ENCODE data around the gene RGS19.
"Not testable (repeated sequence)": the region's sequence is repeated elsewhere in the genome, so short reads cannot be mapped to it uniquely, and the experiment has no call there.

RGS19 gene

GRCh38 chr20:64092258-64093012 lies 13.1 kb upstream of the RGS19 start:
- Mint-ChIP-seq H3K4me3 (no peak overlapping the region), H3K27me3 (peaks cover 5% of the 10 kb centered on the region), H3K36me3 (ENCODE audit: low read depth) (peaks cover 13% of the 10 kb centered on the region), H3K9me3 (peaks cover 9% of the 10 kb centered on the region), H3K27ac (no peak overlapping the region), H3K4me1 (ENCODE audit: low read depth) (peaks cover 11% of the 10 kb centered on the region)
- intact Hi-C loops (cut with micrococcal nuclease), result no loop called here

- Mint-ChIP-seq H3K4me3 (no peak overlapping the region), H3K36me3 (ENCODE audit: low read depth) (peaks cover 8% of the 10 kb centered on the region), H3K27me3 (peaks cover 6% of the 10 kb centered on the region), H3K4me1 (ENCODE audit: low read depth) (peaks cover 11% of the 10 kb centered on the region), H3K27ac (no peak overlapping the region), H3K9me3 (peaks cover 4% of the 10 kb centered on the region)
- intact Hi-C loops (cut with micrococcal nuclease), result no loop called here
Measured at GRCh38 chr20:64091770-64092169, 12.5 kb upstream of the RGS19 start.

GRCh38 chr20:64091340-64091739 lies 12.0 kb upstream of the RGS19 start:
- intact Hi-C loops (cut with micrococcal nuclease), result no loop called here
- H3K9me3 Mint-ChIP-seq, result no peaks in the 10 kb centered on the region
- no peak overlapping the region for H3K27ac Mint-ChIP-seq
- H3K4me1 Mint-ChIP-seq (ENCODE audit: low read depth), result peaks cover 11% of the 10 kb centered on the region
- peaks cover 4% of the 10 kb centered on the region for H3K36me3 Mint-ChIP-seq (ENCODE audit: low read depth)
- H3K4me3 Mint-ChIP-seq, result no peak overlapping the region
- peaks cover 8% of the 10 kb centered on the region for H3K27me3 Mint-ChIP-seq

DNA sequence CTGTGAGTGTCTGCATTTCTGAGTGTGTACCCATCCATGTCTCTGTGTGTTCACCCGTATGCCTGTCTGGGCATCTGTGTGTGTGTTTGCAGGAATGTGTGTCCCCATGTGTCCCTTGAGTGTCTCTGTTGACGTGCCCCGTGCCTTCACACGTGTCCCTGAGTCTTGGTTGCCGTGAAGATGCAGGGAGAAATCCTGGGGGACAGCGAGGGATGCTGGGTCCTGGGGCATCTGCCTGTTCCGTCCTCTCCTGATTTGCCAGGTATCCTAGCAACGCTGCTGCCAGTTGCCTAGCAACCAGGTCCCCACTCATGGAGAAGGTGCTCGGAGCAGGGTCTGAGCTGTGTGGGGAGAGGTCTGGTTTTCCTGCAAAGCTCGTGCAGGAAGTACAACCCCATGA lies 10.8 kb upstream of the RGS19 start:
- intact Hi-C loops (cut with micrococcal nuclease), result no loop called here
- Mint-ChIP-seq H3K4me1 (ENCODE audit: low read depth) (peaks cover 11% of the 10 kb centered on the region), H3K36me3 (ENCODE audit: low read depth) (no peaks in the 10 kb centered on the region), H3K4me3 (no peak overlapping the region), H3K9me3 (no peaks in the 10 kb centered on the region), H3K27ac (no peak overlapping the region), H3K27me3 (peaks cover 19% of the 10 kb centered on the region)

DNA sequence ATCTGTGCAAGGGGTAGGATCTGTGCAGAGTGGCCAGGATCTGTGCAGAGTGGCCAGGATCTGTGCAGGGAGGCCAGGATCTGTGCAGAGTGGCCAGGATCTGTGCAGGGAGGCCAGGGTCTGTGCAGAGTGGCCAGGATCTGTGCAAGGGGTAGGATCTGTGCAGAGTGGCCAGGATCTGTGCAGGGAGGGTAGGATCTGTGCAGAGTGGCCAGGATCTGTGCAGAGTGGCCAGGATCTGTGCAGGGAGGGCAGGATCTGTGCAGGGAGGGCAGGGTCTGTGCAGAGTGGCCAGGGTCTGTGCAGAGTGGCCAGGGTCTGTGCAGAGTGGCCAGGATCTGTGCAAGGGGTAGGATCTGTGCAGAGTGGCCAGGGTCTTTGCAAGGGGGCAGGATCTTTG lies 9.3 kb upstream of the RGS19 start:
- intact Hi-C loops (cut with micrococcal nuclease); H3K4me3 Mint-ChIP-seq; H3K27ac Mint-ChIP-seq; H3K36me3 Mint-ChIP-seq (ENCODE audit: low read depth); H3K9me3 Mint-ChIP-seq: not testable (repeated sequence)
- peaks cover 18% of the 10 kb centered on the region for H3K4me1 Mint-ChIP-seq (ENCODE audit: low read depth)
- H3K27me3 Mint-ChIP-seq, result peaks cover 30% of the 10 kb centered on the region

- H3K9me3 Mint-ChIP-seq; H3K4me3 Mint-ChIP-seq; H3K27ac Mint-ChIP-seq; intact Hi-C loops (cut with micrococcal nuclease); H3K36me3 Mint-ChIP-seq (ENCODE audit: low read depth): not testable (repeated sequence)
- Mint-ChIP-seq H3K27me3 (peaks cover 30% of the 10 kb centered on the region), H3K4me1 (ENCODE audit: low read depth) (peaks cover 27% of the 10 kb centered on the region)
Measured at GRCh38 chr20:64087226-64087825, 8.0 kb upstream of the RGS19 start.

DNA sequence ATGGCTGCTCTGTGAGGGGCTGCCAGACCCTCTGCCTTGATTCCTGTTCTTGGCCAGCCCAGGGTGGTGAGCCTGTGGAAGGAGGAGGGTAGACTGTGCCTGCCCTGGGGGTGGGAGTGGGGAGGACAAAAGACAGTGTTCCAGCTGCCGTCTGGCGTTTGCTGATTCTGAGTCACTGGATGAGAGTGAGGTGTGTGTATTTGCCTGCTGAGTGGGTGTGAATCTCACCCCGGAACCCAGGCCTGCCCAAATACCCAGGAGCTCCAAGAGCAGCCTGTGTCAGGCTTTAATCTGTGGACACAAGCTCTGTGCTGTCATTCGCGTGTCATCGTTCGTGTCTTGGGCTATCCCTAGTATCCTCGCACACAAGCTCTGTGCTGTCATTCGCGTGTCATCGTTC lies 7.5 kb upstream of the RGS19 start:
- intact Hi-C loops (cut with micrococcal nuclease), result no loop called here
- Mint-ChIP-seq H3K27ac (no peak overlapping the region), H3K9me3 (no peaks in the 10 kb centered on the region), H3K4me3 (no peak overlapping the region), H3K4me1 (ENCODE audit: low read depth) (peaks cover 29% of the 10 kb centered on the region), H3K27me3 (peaks cover 30% of the 10 kb centered on the region), H3K36me3 (ENCODE audit: low read depth) (no peaks in the 10 kb centered on the region)

DNA sequence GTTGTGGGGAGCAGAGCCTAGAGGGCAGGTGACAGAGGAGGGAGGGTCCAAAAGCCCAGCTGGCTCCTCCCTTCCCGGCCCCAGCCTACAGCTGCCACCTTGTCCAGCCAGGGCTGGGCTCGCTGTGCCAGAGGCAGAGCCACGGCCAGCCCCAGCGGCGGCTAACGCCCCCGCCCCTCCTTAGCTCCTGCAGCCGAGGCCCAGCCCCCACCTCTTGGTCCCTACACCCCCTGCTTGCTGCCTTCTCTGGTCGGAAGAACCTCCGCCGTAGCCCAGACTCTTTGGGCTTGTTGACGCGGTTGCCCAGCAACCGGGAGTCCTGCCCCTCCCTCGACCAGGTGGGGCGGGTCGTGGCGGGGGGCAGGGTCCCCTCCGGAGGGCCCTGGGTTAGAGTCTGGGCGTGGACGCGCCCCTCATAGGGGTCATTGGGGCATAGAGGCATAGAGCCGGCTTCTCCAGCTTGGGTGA lies 5.4 kb upstream of the RGS19 start:
- Mint-ChIP-seq H3K4me3 (peak overlapping the region; percentile 78), H3K27me3 (peaks cover 30% of the 10 kb centered on the region), H3K27ac (no peak overlapping the region), H3K36me3 (ENCODE audit: low read depth) (peaks cover 9% of the 10 kb centered on the region), H3K9me3 (no peaks in the 10 kb centered on the region), H3K4me1 (ENCODE audit: low read depth) (peaks cover 42% of the 10 kb centered on the region)
- intact Hi-C loops (cut with micrococcal nuclease), result no loop called here

DNA sequence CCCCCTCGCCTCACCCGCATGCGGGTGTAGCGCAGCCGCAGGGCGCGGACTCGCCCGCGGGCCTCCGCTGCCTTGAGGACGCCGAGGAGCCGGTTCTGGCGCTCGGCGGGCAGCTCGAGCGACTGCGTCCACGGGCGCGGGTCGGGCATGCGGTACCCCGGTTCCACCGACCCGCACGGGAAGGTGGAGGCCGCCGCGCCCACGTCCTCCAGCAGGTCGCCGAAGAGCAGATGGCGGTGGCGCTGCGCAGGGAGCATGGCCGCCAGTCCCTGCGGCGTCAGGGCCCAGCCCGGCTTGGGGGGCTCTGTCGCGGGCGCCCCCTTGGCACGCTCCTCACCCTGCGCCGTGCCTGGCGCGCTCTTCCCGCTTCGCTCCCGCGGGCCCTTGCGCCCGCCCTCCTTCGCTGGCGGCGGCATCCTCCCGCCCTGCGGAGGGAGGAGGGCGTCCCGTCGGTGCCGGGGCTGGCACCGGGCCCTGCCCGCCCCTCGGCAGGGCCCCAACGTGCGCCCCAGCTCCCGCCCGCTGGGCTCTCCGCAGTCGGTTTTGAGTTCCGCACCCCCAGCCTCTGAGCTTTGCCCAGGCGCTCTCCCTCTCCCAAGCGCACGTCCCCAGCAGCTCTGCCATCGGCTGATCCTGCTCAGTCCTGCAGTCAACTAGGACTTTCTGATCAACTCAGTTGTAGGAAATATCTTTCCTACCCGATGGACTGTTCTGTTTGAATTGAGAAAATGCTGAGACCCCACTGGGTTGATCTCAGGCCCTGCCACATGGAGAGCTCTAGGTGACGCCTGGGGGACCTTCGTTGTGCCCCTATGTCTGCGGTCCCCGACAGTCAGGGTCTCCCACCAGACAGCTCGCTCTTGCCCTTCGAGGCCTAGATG lies 4.7 kb upstream of the RGS19 start, which contains the start of gene LKAAEAR1:
LKAAEAR1 (minus strand) TSS at position 595 of the 881 bp plus-strand sequence; CDS start at position 416, 179 bp downstream.
- H3K36me3 Mint-ChIP-seq (ENCODE audit: low read depth), result peaks cover 12% of the 10 kb centered on the region
- peak within 1 kb of the TSS; percentile 81 for H3K27ac Mint-ChIP-seq
- peaks cover 30% of the 10 kb centered on the region for H3K27me3 Mint-ChIP-seq
- H3K4me1 Mint-ChIP-seq (ENCODE audit: low read depth), result peaks cover 42% of the 10 kb centered on the region
- no peaks in the 10 kb centered on the region for H3K9me3 Mint-ChIP-seq
- intact Hi-C loops (cut with micrococcal nuclease), result loop anchor here (1.0 kb wide), 1 partner anchor 36 kb away; no protein-coding TSS in a partner anchor
- peak within 1 kb of the TSS; percentile 78 for H3K4me3 Mint-ChIP-seq

GRCh38 chr20:64083378-64083803 lies 4.1 kb upstream of the RGS19 start:
- peak overlapping the region; percentile 78 for H3K4me3 Mint-ChIP-seq
- H3K27ac Mint-ChIP-seq, result peak overlapping the region; percentile 81

DNA sequence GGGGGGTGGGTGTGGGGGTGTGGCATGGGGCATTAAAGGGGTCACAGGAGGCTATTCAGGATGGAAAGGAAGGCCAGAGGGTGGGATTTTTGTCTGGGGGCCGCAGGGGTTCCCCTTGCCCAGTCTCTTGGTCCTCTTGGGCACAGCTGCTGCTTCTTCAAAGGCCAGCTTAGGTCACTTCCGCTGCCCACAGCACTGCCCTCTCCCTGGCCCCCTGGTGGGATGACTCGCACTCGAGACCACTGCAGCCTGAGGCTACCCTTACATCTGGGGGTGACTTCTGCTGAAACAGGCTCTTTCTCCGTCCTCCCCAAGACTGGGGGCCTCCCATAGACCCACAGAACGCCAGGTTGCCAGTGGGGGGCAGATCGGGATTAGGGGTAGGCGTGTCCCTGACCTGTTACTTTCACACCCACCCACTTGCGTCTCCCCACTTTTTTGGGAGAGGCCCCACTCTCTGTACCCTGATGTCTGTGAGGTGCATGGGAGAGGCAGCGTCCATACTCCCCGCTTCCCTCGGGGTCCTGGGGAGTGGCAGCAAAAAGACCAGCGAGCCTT lies 3.6 kb upstream of the RGS19 start:
- H3K27ac Mint-ChIP-seq, result peak overlapping the region; percentile 81

More at GRCh38 chr20:64083378-64083803, 4.1 kb upstream of the RGS19 start:
- Mint-ChIP-seq H3K27me3 (peaks cover 30% of the 10 kb centered on the region), H3K4me1 (ENCODE audit: low read depth) (peaks cover 47% of the 10 kb centered on the region), H3K36me3 (ENCODE audit: low read depth) (peaks cover 19% of the 10 kb centered on the region), H3K9me3 (no peaks in the 10 kb centered on the region)
- intact Hi-C loops (cut with micrococcal nuclease), result loop anchor here (1.0 kb wide), 1 partner anchor 37 kb away; no protein-coding TSS in a partner anchor

DNA sequence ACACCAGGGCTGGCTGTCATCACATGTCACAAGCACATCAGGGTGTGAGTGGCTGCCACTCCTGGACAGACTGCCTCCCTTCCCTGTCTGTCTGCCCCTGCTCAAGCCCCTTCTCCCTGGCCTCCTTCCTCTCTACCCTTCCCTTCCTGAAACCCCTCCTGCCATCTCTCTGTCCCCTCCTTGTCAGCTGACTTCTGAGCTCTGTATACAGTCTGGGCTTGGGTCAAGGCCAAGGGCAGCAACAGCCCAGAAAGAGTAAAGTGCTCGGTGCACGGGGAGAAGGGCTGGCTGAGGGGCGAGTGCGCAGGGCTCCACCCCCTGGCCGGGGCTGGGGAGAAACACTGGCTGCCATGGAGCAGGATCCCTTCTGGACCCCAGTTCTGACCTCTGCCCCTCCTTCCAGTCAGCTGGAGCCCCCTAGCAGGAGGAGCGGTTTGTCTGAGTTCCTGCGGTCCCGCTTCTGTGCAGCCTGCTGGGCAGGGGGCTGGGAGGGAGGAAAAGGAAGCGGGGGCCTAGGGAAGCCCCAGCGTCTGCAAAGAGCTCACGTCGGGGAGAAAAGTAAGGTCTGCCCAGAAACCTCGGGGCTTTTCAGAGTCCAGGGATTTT lies 2.9 kb upstream of the RGS19 start:
- peak overlapping the region; percentile 78 for H3K4me3 Mint-ChIP-seq
- H3K27ac Mint-ChIP-seq, result peak overlapping the region; percentile 81
- H3K9me3 Mint-ChIP-seq, result no peaks in the 10 kb centered on the region
- peaks cover 56% of the 10 kb centered on the region for H3K4me1 Mint-ChIP-seq (ENCODE audit: low read depth)
- peaks cover 24% of the 10 kb centered on the region for H3K27me3 Mint-ChIP-seq
- H3K36me3 Mint-ChIP-seq (ENCODE audit: low read depth), result peaks cover 30% of the 10 kb centered on the region
- intact Hi-C loops (cut with micrococcal nuclease), result no loop called here

More for the DNA sequence above, 3.6 kb upstream of the RGS19 start:
- Mint-ChIP-seq H3K4me1 (ENCODE audit: low read depth) (peaks cover 52% of the 10 kb centered on the region), H3K27me3 (peaks cover 25% of the 10 kb centered on the region), H3K9me3 (no peaks in the 10 kb centered on the region), H3K36me3 (ENCODE audit: low read depth) (peaks cover 24% of the 10 kb centered on the region), H3K4me3 (peak overlapping the region; percentile 78)
- intact Hi-C loops (cut with micrococcal nuclease), result loop anchor here (1.0 kb wide), 1 partner anchor 37 kb away; no protein-coding TSS in a partner anchor

DNA sequence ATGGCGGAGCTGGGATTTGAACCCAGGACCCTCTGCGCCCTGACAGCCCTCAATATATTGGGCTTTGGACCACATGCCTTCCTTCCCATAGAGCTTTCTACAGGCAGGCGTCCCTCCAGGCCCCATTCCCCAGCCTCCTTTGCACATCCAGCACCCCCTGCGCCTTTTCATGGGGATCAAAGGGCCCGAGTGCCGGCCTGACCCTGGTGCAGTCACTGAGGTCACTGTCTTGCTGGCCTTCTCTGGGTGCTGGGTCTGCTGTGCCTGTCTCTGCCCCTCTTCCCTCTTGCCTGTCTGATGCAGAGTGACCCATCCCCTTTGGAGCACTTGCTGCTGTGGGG lies 2.3 kb upstream of the RGS19 start:
- Mint-ChIP-seq H3K4me3 (peak overlapping the region; percentile 36), H3K36me3 (ENCODE audit: low read depth) (peaks cover 37% of the 10 kb centered on the region), H3K4me1 (ENCODE audit: low read depth) (peaks cover 56% of the 10 kb centered on the region), H3K9me3 (no peaks in the 10 kb centered on the region), H3K27me3 (peaks cover 22% of the 10 kb centered on the region), H3K27ac (peak overlapping the region; percentile 81)
- intact Hi-C loops (cut with micrococcal nuclease), result no loop called here
